MCF 10A (cell line): ENCODE results near the gene UBAC1. TPM values are rescaled to one million over a fixed set of nuclear protein-coding genes. Genes with fewer than 3 reads are reported as not detected.

Experiments used
- BruUV-seq: library from RNA; stranded (reverse); fragments of 400-500 nt; replicated peaks from 2 replicates; lab custom pipeline; 2021; lab: Mats Ljungman, UMichigan
- CTCF ChIA-PET: fragments of 300-600 bp; sonication (Branson Sonifier 250); formaldehyde crosslinking; extraction: SDS; loops from one replicate; lab custom pipeline; 2021; ENCODE audit warnings: antibody characterized with exemption, inconsistent platforms; lab: Yijun Ruan, JAX
- POLR2A ChIA-PET: fragments of 300-600, 350-650 bp; sonication (Branson Sonifier 250); formaldehyde crosslinking; extraction: SDS; loops from one replicate; lab custom pipeline; 2020; ENCODE audit warnings: antibody characterized with exemption, inconsistent platforms; lab: Yijun Ruan, JAX
- DNase-seq: peaks from one replicate; pipeline ENCODE4 v3.0.0-alpha.2; 2018; ENCODE audit not compliant: unreplicated experiment
- H3K27ac Mint-ChIP-seq: one replicate; pipeline ENCODE4 v1.8.0; 2022; ENCODE audit warnings: mild to moderate bottlenecking, low read depth, mixed read lengths; ENCODE audit not compliant: unreplicated experiment
- H3K27me3 Mint-ChIP-seq: one replicate; pipeline ENCODE4 v1.8.0; 2022; ENCODE audit warnings: mixed read lengths; ENCODE audit not compliant: insufficient read depth, unreplicated experiment
- H3K36me3 Mint-ChIP-seq: one replicate; pipeline ENCODE4 v1.8.0; 2022; ENCODE audit warnings: mild to moderate bottlenecking, moderate library complexity, mixed read lengths; ENCODE audit not compliant: insufficient read depth, unreplicated experiment
- H3K4me1 Mint-ChIP-seq: one replicate; pipeline ENCODE4 v1.8.0; 2022; ENCODE audit warnings: mixed read lengths; ENCODE audit not compliant: insufficient read depth, unreplicated experiment
- H3K4me3 Mint-ChIP-seq: one replicate; pipeline ENCODE4 v1.8.0; 2022; ENCODE audit warnings: mild to moderate bottlenecking, moderate library complexity, mixed read lengths; ENCODE audit not compliant: unreplicated experiment
- H3K9me3 Mint-ChIP-seq: one replicate; pipeline ENCODE4 v1.8.0; 2022; ENCODE audit warnings: mixed read lengths; ENCODE audit not compliant: unreplicated experiment
- intact Hi-C: fragments of 100-400 bp; cut with micrococcal nuclease; formaldehyde crosslinking; loops from 2 replicates; pipeline ENCODE4 v1.14.1; 2022
- total RNA-seq: library from RNA; stranded (reverse); gene quantifications from 2 replicates; pipeline ENCODE4 v1.2.3, GENCODE V29; 2022
- TF ChIP-seq, protein P1 (sequence below): fragments of 200-600 bp; IDR thresholded peaks from one replicate; pipeline ENCODE4 v1.8.0; 2022; ENCODE audit warnings: antibody characterized with exemption, mild to moderate bottlenecking; ENCODE audit not compliant: unreplicated experiment

Gene UBAC1
- total RNA-seq, 1 experiment from 2014 or later, result 34.7 TPM

DNA sequence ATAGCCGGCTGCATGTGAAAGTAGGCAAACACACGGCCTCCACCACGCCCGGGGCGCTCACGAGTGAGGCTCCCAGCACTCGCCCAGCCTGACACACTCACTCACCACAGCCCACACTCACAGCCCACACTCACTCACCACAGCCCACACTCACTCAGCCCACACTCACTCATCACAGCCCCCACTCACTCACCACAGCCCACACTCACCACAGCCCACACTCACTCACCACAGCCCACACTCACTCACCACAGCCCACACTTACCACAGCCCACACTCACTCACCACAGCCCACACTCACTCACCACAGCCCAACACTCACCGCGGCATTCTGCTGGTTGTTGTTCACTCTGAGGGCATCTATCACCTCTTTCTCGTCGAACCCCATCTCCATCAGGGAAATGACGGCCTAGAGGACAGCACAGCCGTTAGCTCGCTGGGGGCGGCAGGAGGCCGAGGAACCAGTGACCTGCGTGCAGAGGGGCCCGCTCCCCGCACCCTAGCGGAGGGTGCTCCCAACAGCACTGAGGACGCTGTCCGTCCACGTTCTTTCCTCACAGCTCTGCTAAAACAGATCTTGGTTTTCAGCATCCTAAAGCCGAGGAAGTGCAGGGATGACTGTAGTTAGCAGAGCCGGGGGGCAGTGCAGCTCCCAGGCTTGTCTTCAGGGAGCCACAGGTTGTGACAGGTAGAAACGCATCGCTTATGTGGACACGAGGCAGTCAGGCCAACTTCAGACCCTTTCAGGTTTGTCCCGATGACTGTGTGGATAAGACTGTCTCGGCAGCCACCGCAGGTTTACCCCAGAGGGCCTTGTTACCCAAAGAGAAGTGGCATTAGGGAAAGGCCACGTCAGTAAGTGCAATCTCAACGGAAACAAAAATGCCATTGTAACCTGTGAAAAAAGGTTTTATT lies 21.6 kb downstream of the UBAC1 start:
- Mint-ChIP-seq H3K27me3 (no peaks in the 10 kb centered on the region), H3K4me3 (no peak overlapping the region), H3K36me3 (peaks cover 76% of the 10 kb centered on the region), H3K9me3 (no peaks in the 10 kb centered on the region), H3K4me1 (no peaks in the 10 kb centered on the region), H3K27ac (no peak overlapping the region)
- TF ChIP-seq, protein P1, sequence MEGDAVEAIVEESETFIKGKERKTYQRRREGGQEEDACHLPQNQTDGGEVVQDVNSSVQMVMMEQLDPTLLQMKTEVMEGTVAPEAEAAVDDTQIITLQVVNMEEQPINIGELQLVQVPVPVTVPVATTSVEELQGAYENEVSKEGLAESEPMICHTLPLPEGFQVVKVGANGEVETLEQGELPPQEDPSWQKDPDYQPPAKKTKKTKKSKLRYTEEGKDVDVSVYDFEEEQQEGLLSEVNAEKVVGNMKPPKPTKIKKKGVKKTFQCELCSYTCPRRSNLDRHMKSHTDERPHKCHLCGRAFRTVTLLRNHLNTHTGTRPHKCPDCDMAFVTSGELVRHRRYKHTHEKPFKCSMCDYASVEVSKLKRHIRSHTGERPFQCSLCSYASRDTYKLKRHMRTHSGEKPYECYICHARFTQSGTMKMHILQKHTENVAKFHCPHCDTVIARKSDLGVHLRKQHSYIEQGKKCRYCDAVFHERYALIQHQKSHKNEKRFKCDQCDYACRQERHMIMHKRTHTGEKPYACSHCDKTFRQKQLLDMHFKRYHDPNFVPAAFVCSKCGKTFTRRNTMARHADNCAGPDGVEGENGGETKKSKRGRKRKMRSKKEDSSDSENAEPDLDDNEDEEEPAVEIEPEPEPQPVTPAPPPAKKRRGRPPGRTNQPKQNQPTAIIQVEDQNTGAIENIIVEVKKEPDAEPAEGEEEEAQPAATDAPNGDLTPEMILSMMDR, result no peak
- CTCF ChIA-PET, result interaction anchor here (0.9 kb wide), 1 partner anchor 75 kb away, joined by 3 read pairs; no protein-coding TSS in a partner anchor
- no peak for DNase-seq
- no TSS peak for BruUV-seq
- intact Hi-C loops, result no loop called here
- POLR2A ChIA-PET, result interaction anchor here (1.0 kb wide), 1 partner anchor 15 kb away, joined by 3 read pairs; no protein-coding TSS in a partner anchor

DNA sequence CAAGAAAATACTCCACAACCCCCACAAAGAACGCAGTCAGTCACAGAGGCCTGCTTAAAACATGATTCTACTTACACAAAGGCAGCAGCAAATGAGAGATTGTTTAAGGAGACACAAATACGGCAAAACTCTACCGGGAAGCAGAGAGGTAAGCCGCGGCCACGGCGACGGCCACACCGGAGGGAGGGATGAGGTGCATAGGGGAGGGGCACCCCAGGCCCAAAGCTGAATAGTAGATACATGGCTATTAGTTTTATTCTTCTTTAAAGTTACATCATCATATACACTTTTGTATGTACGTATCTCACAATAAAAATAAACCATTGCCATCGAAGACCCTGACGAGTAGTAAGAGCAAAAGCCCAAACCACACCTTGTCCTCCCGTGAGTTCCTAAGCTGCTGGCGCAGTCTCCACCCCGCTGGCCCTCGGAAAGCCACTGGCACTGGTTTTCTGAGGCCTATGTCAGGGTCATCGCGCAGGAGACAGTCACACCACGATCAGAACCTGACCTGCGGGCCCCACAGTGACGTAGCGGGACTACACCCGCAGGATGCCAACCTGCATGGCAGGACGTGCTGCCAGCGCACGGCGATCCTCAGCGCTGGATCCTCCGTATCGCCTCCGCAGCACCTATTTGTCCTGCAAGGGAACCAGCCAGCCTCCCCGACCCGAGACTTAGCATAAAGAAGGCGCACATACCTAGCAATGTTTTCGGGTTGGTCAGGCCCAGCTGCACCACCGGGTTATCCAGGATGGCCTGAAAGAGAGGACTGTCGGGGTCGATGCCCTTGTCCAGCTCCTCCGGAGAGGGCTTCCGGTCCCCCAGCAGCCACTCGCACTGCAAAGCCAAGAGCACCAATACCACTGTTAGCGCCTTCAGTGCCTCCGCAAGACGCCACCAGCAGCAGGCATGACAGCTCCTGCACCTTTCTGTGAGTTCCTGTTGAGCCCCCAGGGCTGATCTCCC lies 23.4 kb downstream of the UBAC1 start:
- POLR2A ChIA-PET, result no interaction called here
- H3K4me3 Mint-ChIP-seq, result no peak overlapping the region
- no TSS peak for BruUV-seq
- H3K9me3 Mint-ChIP-seq, result no peaks in the 10 kb centered on the region
- CTCF ChIA-PET, result interaction anchor here (0.6 kb wide), 1 partner anchor 637 kb away, joined by 5 read pairs; no protein-coding TSS in a partner anchor
- H3K27me3 Mint-ChIP-seq, result no peaks in the 10 kb centered on the region
- intact Hi-C loops, result no loop called here
- H3K36me3 Mint-ChIP-seq, result peaks cover 72% of the 10 kb centered on the region
- H3K4me1 Mint-ChIP-seq, result no peaks in the 10 kb centered on the region
- TF ChIP-seq, protein P1, result no peak
- DNase-seq, result no peak
- no peak overlapping the region for H3K27ac Mint-ChIP-seq

DNA sequence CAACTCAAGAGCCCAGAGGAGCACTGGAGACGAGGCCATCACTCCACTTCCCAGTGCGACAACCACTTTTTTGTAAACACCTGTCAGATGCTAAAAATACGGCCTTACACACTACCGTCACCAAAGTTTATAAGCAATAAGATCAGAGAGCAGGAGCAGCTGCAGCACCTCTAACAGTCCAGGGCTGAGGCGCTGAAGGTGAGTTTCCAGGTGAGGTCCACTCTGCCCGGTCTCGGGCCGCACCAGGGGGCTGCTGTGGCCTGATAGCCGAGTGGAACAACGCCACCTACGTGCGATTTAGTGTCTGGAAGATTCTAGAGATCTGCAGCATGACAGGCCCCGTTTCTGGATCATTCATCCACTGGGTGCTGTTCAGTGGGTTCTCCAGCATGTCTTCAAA lies 28.1 kb downstream of the UBAC1 start:
- no peak for DNase-seq
- BruUV-seq, result no TSS peak
- H3K36me3 Mint-ChIP-seq, result peaks cover 63% of the 10 kb centered on the region
- H3K27ac Mint-ChIP-seq, result no peak overlapping the region
- intact Hi-C loops, result no loop called here
- H3K9me3 Mint-ChIP-seq, result no peaks in the 10 kb centered on the region
- H3K4me3 Mint-ChIP-seq, result no peak overlapping the region
- H3K27me3 Mint-ChIP-seq, result no peaks in the 10 kb centered on the region
- ChIA-PET POLR2A (interaction anchor here (0.6 kb wide), 1 partner anchor 312 kb away, joined by 3 read pairs; no protein-coding TSS in a partner anchor), CTCF (no interaction called here)
- peaks cover 4% of the 10 kb centered on the region for H3K4me1 Mint-ChIP-seq
- TF ChIP-seq, protein P1, result no peak
